HepG2 (cell line): ENCODE results near the gene NKAIN4. TPM values are rescaled to one million over a fixed set of nuclear protein-coding genes. Genes with fewer than 3 reads are reported as not detected.

ENCODE experiments used
- IKZF5 ChIP-seq: IDR thresholded peaks from 2 replicates; pipeline ENCODE4 v1.6.1; 2018; ENCODE audit warnings: missing genetic modification reagents, mild to moderate bottlenecking, missing compliant biosample characterization
- THAP8 ChIP-seq: sonication (generic); formaldehyde crosslinking; IDR thresholded peaks from 2 replicates; pipeline ENCODE4 v1.5.1; 2020; ENCODE audit warnings: missing genetic modification reagents, mild to moderate bottlenecking, borderline replicate concordance
- ZFP91 ChIP-seq: sonication (generic); formaldehyde crosslinking; IDR thresholded peaks from 2 replicates; pipeline ENCODE4 v1.9.0; 2022; ENCODE audit warnings: missing genetic modification reagents, mild to moderate bottlenecking, borderline replicate concordance
- ZHX2 ChIP-seq, 2 experiments: sonication (generic) in 1 of 2; formaldehyde crosslinking in 1 of 2; IDR thresholded peaks; 2 replicates each; pipeline versions ENCODE4 v1.6.1 to v1.9.0; 2014 to 2022; ENCODE audit warnings: antibody characterized with exemption in 1 of 2, borderline replicate concordance in 1 of 2, inconsistent platforms in 1 of 2, low read depth in 1 of 2, missing genetic modification reagents in 1 of 2
- ZNF607 ChIP-seq: sonication (generic); formaldehyde crosslinking; IDR thresholded peaks from 2 replicates; pipeline ENCODE4 v1.5.1; 2020; ENCODE audit warnings: missing genetic modification reagents, mild to moderate bottlenecking, borderline replicate concordance
- ZNF740 ChIP-seq: sonication (generic); formaldehyde crosslinking; IDR thresholded peaks from 2 replicates; pipeline ENCODE4 v1.4.0; 2020; ENCODE audit warnings: missing genetic modification reagents
- polyA plus RNA-seq, 8 experiments: library from polyadenylated mRNA; depleted of rRNA in 3 of 8; stranded (reverse) in 7 of 8; unstranded in 1 of 8; fragments of >200 nt; fragmentation: Illumina TruSeq in 4 of 8; extraction: Trizol in 4 of 8; gene quantifications; 2 replicates each; pipeline versions ENCODE4 v1.2.1 to v1.2.3, GENCODE V29; 2011 to 2016; ENCODE audit warnings: low read depth in 4 of 8, missing spikeins in 1 of 8, mixed read lengths in 1 of 8; ENCODE audit not compliant: insufficient read depth in 1 of 8
- total RNA-seq, 5 experiments: library from RNA; depleted of rRNA; stranded (reverse); fragments of >200 nt; fragmentation: Illumina TruSeq; extraction: Trizol; gene quantifications; 2 replicates each; pipeline ENCODE4 v1.2.3, GENCODE V29; 2016; ENCODE audit warnings: low read depth in 1 of 5

NKAIN4 gene
- total and polyA plus RNA-seq, 2 of the 13 experiments (the other 11 are each of a cell fraction or from before 2014, with no cell fraction given), result not detected

- peak; percentile 23; the same call in 1 of the 2 replicates for TF ChIP-seq ZFP91 (CRISPR knock-in tag)
- 0 out of 2 replicates have a peak, but pooled peaks have one; percentile 56 for TF ChIP-seq THAP8
- no peak for TF ChIP-seq ZNF740 (CRISPR knock-in tag)
- TF ChIP-seq ZHX2 (IDR thresholded peaks at IDR 0.05; ENCODE audit: low read depth), result no peak
- no peak for TF ChIP-seq ZHX2 (CRISPR knock-in tag; IDR thresholded peaks at IDR 0.05; ENCODE audit: borderline replicate concordance)
- no peak for TF ChIP-seq IKZF5 (CRISPR knock-in tag)
- TF ChIP-seq ZNF607 (CRISPR knock-in tag), result 0 out of 2 replicates have a peak, but pooled peaks have one; percentile 38
These were observed 31.7 kb upstream of the NKAIN4 start (continued) for GRCh38 chr20:63285636-63286615.
